DND-41 (cell line): Measurements from ENCODE around the gene SERPING1.
A peak's percentile ranks its signal among the peaks of the same experiment; 100 is the strongest.

Experiments
- ATAC-seq: fragments of 200-7000 bp; cut with Tn5 transposase; 3 replicates; pipeline ENCODE4 v1.9.1; 2021; ENCODE audit warnings: low read depth; ENCODE audit not compliant: insufficient read depth
- DNase-seq: peaks from one replicate; pipeline ENCODE4 v3.0.0-alpha.2; 2020
- H2AFZ ChIP-seq: 2 replicates; pipeline ENCODE4 v1.6.0; 2012; ENCODE audit warnings: low read depth, low read length
- H3K27ac ChIP-seq: 2 replicates; pipeline ENCODE4 v1.5.1; 2012; ENCODE audit warnings: low read length, inconsistent platforms
- H3K27me3 ChIP-seq: fragments of 200-600 bp; sonication (generic); 2 replicates; pipeline ENCODE4 v1.6.0; 2012; ENCODE audit warnings: low read length, mild to moderate bottlenecking, inconsistent platforms; ENCODE audit not compliant: insufficient read depth, poor library complexity
- H3K36me3 ChIP-seq: 2 replicates; pipeline ENCODE4 v1.5.1; 2012; ENCODE audit warnings: low read length, inconsistent platforms; ENCODE audit not compliant: insufficient read depth
- H3K4me1 ChIP-seq: 2 replicates; pipeline ENCODE4 v1.5.1; 2012; ENCODE audit warnings: mild to moderate bottlenecking, low read length; ENCODE audit not compliant: insufficient read depth
- H3K4me2 ChIP-seq: 2 replicates; pipeline ENCODE4 v1.6.0; 2012; ENCODE audit warnings: mild to moderate bottlenecking, moderate library complexity, low read length, inconsistent platforms; ENCODE audit not compliant: insufficient read depth
- H3K4me3 ChIP-seq, 2 experiments: fragments of 200-600 bp in 1 of 2; shearing (Covaris generic) in 1 of 2; 2 replicates each; pipeline ENCODE4 v1.5.1; 2012 to 2016; ENCODE audit warnings: inconsistent platforms in 2 of 2, low read length in 2 of 2, mild to moderate bottlenecking in 2 of 2, low read depth in 1 of 2, moderate library complexity in 1 of 2
- H3K79me2 ChIP-seq: 2 replicates; pipeline ENCODE4 v1.6.0; 2012; ENCODE audit warnings: low read length, inconsistent platforms; ENCODE audit not compliant: insufficient read depth
- H3K9ac ChIP-seq: 2 replicates; pipeline ENCODE4 v1.6.0; 2012; ENCODE audit warnings: low read depth, mild to moderate bottlenecking, inconsistent platforms, low read length, moderate library complexity
- H3K9me3 ChIP-seq: 2 replicates; pipeline ENCODE4 v1.5.1; 2012; ENCODE audit warnings: low read length, moderate library complexity, mild to moderate bottlenecking, inconsistent platforms; ENCODE audit not compliant: insufficient read depth, severe bottlenecking
- H4K20me1 ChIP-seq: 2 replicates; pipeline ENCODE4 v1.6.0; 2012; ENCODE audit warnings: low read length; ENCODE audit not compliant: insufficient read depth
- EZH2 ChIP-seq: IDR thresholded peaks from 3 replicates; pipeline ENCODE4 v1.6.1; 2012; ENCODE audit warnings: borderline replicate concordance, low read depth, mild to moderate bottlenecking, moderate library complexity, low read length, inconsistent platforms; ENCODE audit not compliant: severe bottlenecking
- TF ChIP-seq, protein P1 (sequence below): IDR thresholded peaks from 2 replicates; pipeline ENCODE4 v1.5.1; 2012; ENCODE audit warnings: borderline replicate concordance, low read length, moderate library complexity, mild to moderate bottlenecking; ENCODE audit not compliant: poor library complexity, severe bottlenecking; ENCODE audit errors: extremely low read depth

The SERPING1 gene

DNA sequence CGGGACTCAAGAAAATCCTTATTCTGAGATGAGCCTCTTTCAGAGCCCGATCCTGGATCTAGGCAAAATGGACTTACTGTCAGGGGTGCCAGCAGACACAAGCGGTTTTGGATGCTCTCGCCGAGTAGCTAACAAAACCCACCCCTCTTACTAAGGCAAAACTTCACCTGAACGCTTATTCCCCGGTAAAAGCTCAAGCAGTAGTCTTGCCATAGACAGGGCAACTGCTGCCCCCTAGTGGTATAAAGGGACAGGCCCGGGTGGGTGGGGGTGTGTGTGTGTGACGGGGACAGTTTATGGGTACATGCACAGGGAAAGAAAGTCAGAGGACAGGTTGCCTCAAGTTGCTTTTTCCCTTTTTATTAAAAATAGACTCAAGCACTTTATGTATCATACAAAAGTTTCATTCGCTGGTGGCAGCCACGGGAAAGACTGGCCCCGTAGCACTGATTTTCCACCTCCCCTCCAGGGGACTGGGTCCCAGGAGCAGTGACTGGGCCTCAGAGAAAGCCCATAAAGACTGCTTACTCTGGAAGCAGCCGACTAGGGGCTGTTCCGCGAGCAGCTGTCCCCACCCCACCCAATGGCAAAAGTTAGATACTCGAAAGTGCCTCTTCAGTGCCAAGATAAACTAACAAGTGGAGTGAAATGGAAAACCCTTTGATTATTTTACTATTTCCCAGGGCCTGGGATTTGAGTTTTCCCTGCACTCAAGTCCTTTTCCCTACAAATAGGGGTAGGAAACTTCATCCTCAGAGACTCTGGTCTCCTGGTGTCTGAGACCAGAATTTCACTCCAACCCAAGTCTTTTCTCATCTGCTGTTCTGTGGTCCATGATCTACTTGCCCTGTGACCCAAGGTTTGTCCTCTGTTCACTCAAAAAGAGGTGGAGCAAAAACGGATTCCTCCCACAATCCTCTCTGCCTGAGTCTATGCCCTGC, 47.5 kb downstream of the SERPING1 start:
- Histone ChIP-seq H3K4me1 (peaks cover 56% of the 10 kb centered on the region), H3K4me2 (0 out of 2 replicates have a peak overlapping the region, but pooled peaks have one; percentile 9)
- peak; percentile 80 for ATAC-seq

DNA sequence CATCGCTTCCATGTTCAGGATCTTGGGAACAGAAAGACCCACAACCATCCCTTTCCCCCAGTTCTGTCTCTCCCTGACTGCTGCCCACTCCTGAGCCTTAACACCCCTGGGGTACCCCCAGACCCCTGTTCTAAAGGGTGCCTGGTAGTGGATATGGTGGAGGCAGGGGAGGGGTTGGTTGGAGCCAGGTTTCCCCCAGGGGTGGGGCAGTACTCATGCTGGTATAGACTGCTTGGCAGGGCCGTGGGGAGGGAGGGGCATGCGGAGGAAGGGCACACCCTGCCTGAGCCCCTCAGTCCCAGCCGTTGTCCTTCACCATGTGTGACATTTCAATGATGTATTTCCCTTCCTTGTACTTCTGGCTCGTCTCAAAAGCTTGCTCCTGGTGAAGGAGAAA, 48.2 kb downstream of the SERPING1 start:
- Histone ChIP-seq H3K27me3 (peaks cover 47% of the 10 kb centered on the region), H4K20me1 (no peaks in the 10 kb centered on the region), H3K4me2 (no peak overlapping the region), H3K4me1 (peaks cover 52% of the 10 kb centered on the region), H3K27ac (no peak overlapping the region), H2AFZ (no peak overlapping the region), H3K79me2 (no peaks in the 10 kb centered on the region), H3K4me3 (no peak overlapping the region), H3K36me3 (no peaks in the 10 kb centered on the region), H3K9me3 (no peaks in the 10 kb centered on the region), H3K9ac (no peak overlapping the region)
- no peak for DNase-seq
- TF ChIP-seq, protein P1, sequence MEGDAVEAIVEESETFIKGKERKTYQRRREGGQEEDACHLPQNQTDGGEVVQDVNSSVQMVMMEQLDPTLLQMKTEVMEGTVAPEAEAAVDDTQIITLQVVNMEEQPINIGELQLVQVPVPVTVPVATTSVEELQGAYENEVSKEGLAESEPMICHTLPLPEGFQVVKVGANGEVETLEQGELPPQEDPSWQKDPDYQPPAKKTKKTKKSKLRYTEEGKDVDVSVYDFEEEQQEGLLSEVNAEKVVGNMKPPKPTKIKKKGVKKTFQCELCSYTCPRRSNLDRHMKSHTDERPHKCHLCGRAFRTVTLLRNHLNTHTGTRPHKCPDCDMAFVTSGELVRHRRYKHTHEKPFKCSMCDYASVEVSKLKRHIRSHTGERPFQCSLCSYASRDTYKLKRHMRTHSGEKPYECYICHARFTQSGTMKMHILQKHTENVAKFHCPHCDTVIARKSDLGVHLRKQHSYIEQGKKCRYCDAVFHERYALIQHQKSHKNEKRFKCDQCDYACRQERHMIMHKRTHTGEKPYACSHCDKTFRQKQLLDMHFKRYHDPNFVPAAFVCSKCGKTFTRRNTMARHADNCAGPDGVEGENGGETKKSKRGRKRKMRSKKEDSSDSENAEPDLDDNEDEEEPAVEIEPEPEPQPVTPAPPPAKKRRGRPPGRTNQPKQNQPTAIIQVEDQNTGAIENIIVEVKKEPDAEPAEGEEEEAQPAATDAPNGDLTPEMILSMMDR, result no peak
- TF ChIP-seq EZH2, result no peak
- ATAC-seq, result no peak

More for the DNA sequence above, 47.5 kb downstream of the SERPING1 start:
- no peaks in the 10 kb centered on the region for H4K20me1 ChIP-seq
- no peak overlapping the region for H3K4me3 ChIP-seq
- H3K9me3 ChIP-seq, result no peaks in the 10 kb centered on the region
- no peak overlapping the region for H2AFZ ChIP-seq
- H3K36me3 ChIP-seq, result no peaks in the 10 kb centered on the region
- H3K27ac ChIP-seq, result no peak overlapping the region
- H3K9ac ChIP-seq, result no peak overlapping the region
- 0 out of 2 replicates have a peak, but pooled peaks cover under 1% of the 10 kb centered on the region for H3K79me2 ChIP-seq
- peaks cover 42% of the 10 kb centered on the region for H3K27me3 ChIP-seq
- TF ChIP-seq, protein P1, result peak; percentile 88
- TF ChIP-seq EZH2, result no peak
- peak; percentile 88 for DNase-seq

DNA sequence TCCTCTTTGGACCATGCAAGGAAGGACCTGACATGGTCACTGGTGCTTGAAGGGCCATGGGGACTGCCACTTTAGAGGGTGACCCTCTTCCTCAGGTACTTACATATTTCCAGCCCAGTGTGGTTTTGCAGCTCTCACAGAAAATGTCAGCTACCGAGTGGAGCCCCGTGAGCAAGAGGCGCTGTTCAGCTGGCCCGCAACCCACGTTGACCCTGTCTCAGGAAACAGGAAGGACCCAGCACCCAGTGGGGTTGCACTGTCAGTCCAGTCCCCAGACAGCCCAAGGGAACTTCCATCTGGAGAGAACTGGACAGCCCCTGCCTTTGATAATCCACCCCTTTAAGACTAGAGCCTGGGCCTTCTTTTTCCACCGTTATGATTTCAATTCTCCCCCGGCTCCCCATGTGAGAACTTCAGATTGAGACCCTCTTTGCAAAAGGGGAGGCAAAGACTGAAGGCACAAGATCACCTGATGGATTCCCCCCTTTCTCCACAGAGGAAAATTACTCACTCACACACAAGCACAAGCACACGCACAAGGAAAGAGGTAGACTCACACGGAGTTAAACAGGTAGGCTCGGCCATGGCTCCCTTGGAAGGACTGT, 48.8 kb downstream of the SERPING1 start:
- TF ChIP-seq, protein P1, result no peak
- Histone ChIP-seq H4K20me1 (no peaks in the 10 kb centered on the region), H2AFZ (no peak overlapping the region), H3K79me2 (no peaks in the 10 kb centered on the region), H3K4me1 (peaks cover 46% of the 10 kb centered on the region), H3K4me2 (no peak overlapping the region), H3K27me3 (peaks cover 47% of the 10 kb centered on the region), H3K36me3 (no peaks in the 10 kb centered on the region), H3K27ac (no peak overlapping the region), H3K9me3 (no peaks in the 10 kb centered on the region), H3K9ac (no peak overlapping the region), H3K4me3 (no peak overlapping the region)
- no peak for DNase-seq
- no peak for ATAC-seq
